Chondrocyte (in vitro differentiated cells): ENCODE measurements around the gene LIPK. TPM values are rescaled to one million over a fixed set of nuclear protein-coding genes. Genes with fewer than 3 reads are reported as not detected.

Experiments
- DNase-seq: peaks from one replicate; pipeline ENCODE4 v3.0.0; 2021; ENCODE audit warnings: mixed read lengths, low spot score
- H3K27ac Mint-ChIP-seq: one replicate; pipeline ENCODE4 v1.8.0; 2021; ENCODE audit warnings: mild to moderate bottlenecking, moderate library complexity, mixed read lengths; ENCODE audit not compliant: unreplicated experiment
- H3K27me3 Mint-ChIP-seq: 2 replicates; pipeline ENCODE4 v1.8.0; 2021; ENCODE audit warnings: low read depth, mixed read lengths
- H3K36me3 Mint-ChIP-seq: 2 replicates; pipeline ENCODE4 v1.8.0; 2021; ENCODE audit warnings: low read depth, mixed read lengths
- H3K4me1 Mint-ChIP-seq: 2 replicates; pipeline ENCODE4 v1.8.0; 2021; ENCODE audit warnings: low read depth, mild to moderate bottlenecking, mixed read lengths
- H3K4me3 Mint-ChIP-seq: one replicate; pipeline ENCODE4 v1.8.0; 2021; ENCODE audit warnings: mild to moderate bottlenecking, moderate library complexity, mixed read lengths; ENCODE audit not compliant: unreplicated experiment
- H3K9me3 Mint-ChIP-seq: 2 replicates; pipeline ENCODE4 v1.8.0; 2021; ENCODE audit warnings: low read depth, mixed read lengths
- total RNA-seq: library from RNA; stranded (reverse); gene quantifications from 3 replicates; pipeline ENCODE4 v1.2.1, GENCODE V29; 2021
- TF ChIP-seq, protein P1 (sequence below): fragments of 200-600 bp; sonication (generic); IDR thresholded peaks from 2 replicates; pipeline ENCODE4 v1.5.0; 2021; ENCODE audit warnings: antibody characterized with exemption, mild to moderate bottlenecking, moderate library complexity

Gene LIPK
- total RNA-seq, 1 donor from 2014 or later, result not detected

- DNase-seq, result no peak
- H3K4me3 Mint-ChIP-seq, result no peak overlapping the region
- H3K27me3 Mint-ChIP-seq, result peaks cover 17% of the 10 kb centered on the region
- TF ChIP-seq, protein P1, sequence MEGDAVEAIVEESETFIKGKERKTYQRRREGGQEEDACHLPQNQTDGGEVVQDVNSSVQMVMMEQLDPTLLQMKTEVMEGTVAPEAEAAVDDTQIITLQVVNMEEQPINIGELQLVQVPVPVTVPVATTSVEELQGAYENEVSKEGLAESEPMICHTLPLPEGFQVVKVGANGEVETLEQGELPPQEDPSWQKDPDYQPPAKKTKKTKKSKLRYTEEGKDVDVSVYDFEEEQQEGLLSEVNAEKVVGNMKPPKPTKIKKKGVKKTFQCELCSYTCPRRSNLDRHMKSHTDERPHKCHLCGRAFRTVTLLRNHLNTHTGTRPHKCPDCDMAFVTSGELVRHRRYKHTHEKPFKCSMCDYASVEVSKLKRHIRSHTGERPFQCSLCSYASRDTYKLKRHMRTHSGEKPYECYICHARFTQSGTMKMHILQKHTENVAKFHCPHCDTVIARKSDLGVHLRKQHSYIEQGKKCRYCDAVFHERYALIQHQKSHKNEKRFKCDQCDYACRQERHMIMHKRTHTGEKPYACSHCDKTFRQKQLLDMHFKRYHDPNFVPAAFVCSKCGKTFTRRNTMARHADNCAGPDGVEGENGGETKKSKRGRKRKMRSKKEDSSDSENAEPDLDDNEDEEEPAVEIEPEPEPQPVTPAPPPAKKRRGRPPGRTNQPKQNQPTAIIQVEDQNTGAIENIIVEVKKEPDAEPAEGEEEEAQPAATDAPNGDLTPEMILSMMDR, result no peak
- H3K36me3 Mint-ChIP-seq, result no peaks in the 10 kb centered on the region
- H3K4me1 Mint-ChIP-seq, result no peaks in the 10 kb centered on the region
- H3K27ac Mint-ChIP-seq, result no peak overlapping the region
- no peaks in the 10 kb centered on the region for H3K9me3 Mint-ChIP-seq
Observed at GRCh38 chr10:88763441-88763840, 57.4 kb downstream of the LIPK start.

- Mint-ChIP-seq H3K9me3 (no peaks in the 10 kb centered on the region), H3K4me1 (no peaks in the 10 kb centered on the region), H3K27me3 (peaks cover 15% of the 10 kb centered on the region), H3K4me3 (no peak overlapping the region), H3K36me3 (no peaks in the 10 kb centered on the region), H3K27ac (no peak overlapping the region)
- TF ChIP-seq, protein P1, result no peak
- no peak for DNase-seq
Observed at GRCh38 chr10:88764110-88764509, 58.1 kb downstream of the LIPK start.

- H3K27ac Mint-ChIP-seq, result no peak overlapping the region
- TF ChIP-seq, protein P1, result no peak
- H3K4me3 Mint-ChIP-seq, result no peak overlapping the region
- DNase-seq, result no peak
- H3K4me1 Mint-ChIP-seq, result no peaks in the 10 kb centered on the region
- peaks cover 10% of the 10 kb centered on the region for H3K27me3 Mint-ChIP-seq
- no peaks in the 10 kb centered on the region for H3K36me3 Mint-ChIP-seq
- no peaks in the 10 kb centered on the region for H3K9me3 Mint-ChIP-seq
Observed at GRCh38 chr10:88765816-88766215, 59.8 kb downstream of the LIPK start.

GRCh38 chr10:88769384-88769783 is 63.3 kb downstream of the LIPK start:
- TF ChIP-seq, protein P1, result no peak
- H3K27ac Mint-ChIP-seq, result no peak overlapping the region
- H3K36me3 Mint-ChIP-seq, result peaks cover 5% of the 10 kb centered on the region
- peaks cover 19% of the 10 kb centered on the region for H3K9me3 Mint-ChIP-seq
- peaks cover 13% of the 10 kb centered on the region for H3K27me3 Mint-ChIP-seq
- H3K4me1 Mint-ChIP-seq, result no peaks in the 10 kb centered on the region
- no peak for DNase-seq
- no peak overlapping the region for H3K4me3 Mint-ChIP-seq

GRCh38 chr10:88781206-88781605 is 75.2 kb downstream of the LIPK start:
- Mint-ChIP-seq H3K36me3 (no peaks in the 10 kb centered on the region), H3K9me3 (no peaks in the 10 kb centered on the region), H3K4me3 (no peak overlapping the region), H3K4me1 (no peaks in the 10 kb centered on the region), H3K27ac (no peak overlapping the region), H3K27me3 (peaks cover 20% of the 10 kb centered on the region)
- TF ChIP-seq, protein P1, result no peak
- DNase-seq, result no peak
